ENCODE data around the gene CSRP2. TPM values are rescaled to one million over a fixed set of nuclear protein-coding genes. Genes with fewer than 3 reads are reported as not detected.

The CSRP2 gene
- total RNA-seq, 1 experiment from 2014 or later: 158 TPM

- Histone ChIP-seq H3K9me3 (ENCODE audit: control insufficient read depth, low read depth, low read length) (no peaks in the 10 kb centered on the region), H2AFZ (ENCODE audit: low read length) (no peak overlapping the region), H4K5ac (ENCODE audit: insufficient read length, low read depth, low read length) (no peak overlapping the region), H2BK120ac (ENCODE audit: low read depth, low read length, poor library complexity, severe bottlenecking) (no peak overlapping the region), H3K4me2 (ENCODE audit: insufficient read depth, insufficient read length, low read length) (no peak overlapping the region), H3K27me3 (ENCODE audit: insufficient read depth, low read length) (no peaks in the 10 kb centered on the region), H2BK20ac (ENCODE audit: low read depth, low read length, poor library complexity, severe bottlenecking) (no peak overlapping the region), H4K8ac (replicated peaks; ENCODE audit: insufficient read length, low read depth, low read length) (no peak overlapping the region), H3K23me2 (ENCODE audit: insufficient read length, low read depth, low read length, poor library complexity, severe bottlenecking) (no peaks in the 10 kb centered on the region), H3K79me1 (ENCODE audit: insufficient read depth, low read depth, low read length, poor library complexity, severe bottlenecking) (no peaks in the 10 kb centered on the region), H2AK5ac (ENCODE audit: insufficient read length, low read length) (no peak overlapping the region), H4K91ac (ENCODE audit: insufficient read length, low read depth, low read length) (no peak overlapping the region), H3K4me1 (ENCODE audit: insufficient read depth, low read length) (peaks cover 10% of the 10 kb centered on the region; the same call in 1 of the 2 replicates), H3K9ac (ENCODE audit: extremely low read depth, insufficient read length, low read length) (no peak overlapping the region), H2BK5ac (ENCODE audit: insufficient read length, low read length) (no peak overlapping the region), H3T11ph (ENCODE audit: low read length) (no peak overlapping the region), H3K14ac (ENCODE audit: insufficient read depth, low read length) (no peak overlapping the region), H2BK15ac (ENCODE audit: low read depth, low read length) (no peak overlapping the region), H3K4ac (ENCODE audit: low read depth, low read length) (no peak overlapping the region), H4K20me1 (ENCODE audit: control insufficient read depth, insufficient read depth, insufficient read length) (no peaks in the 10 kb centered on the region), H2BK12ac (ENCODE audit: insufficient read length, low read depth, low read length) (no peak overlapping the region), H3K56ac (ENCODE audit: insufficient read length, low read depth, low read length) (no peak overlapping the region), H3K23ac (ENCODE audit: insufficient read length, low read depth, low read length) (no peak overlapping the region), H3K18ac (ENCODE audit: insufficient read length, low read depth, low read length) (no peak overlapping the region), H3K79me2 (ENCODE audit: insufficient read depth, low read length) (no peaks in the 10 kb centered on the region), H3K27ac (ENCODE audit: insufficient read length, low read depth, low read length) (no peak overlapping the region)
- H3K27ac Mint-ChIP-seq: no peak overlapping the region
- no peaks in the 10 kb centered on the region for H3K27me3 Mint-ChIP-seq (ENCODE audit: low read depth)
- no peak for TF ChIP-seq CTCF (conservative IDR thresholded peaks at IDR 0.05)
- no peaks in the 10 kb centered on the region for H3K36me3 Mint-ChIP-seq (ENCODE audit: insufficient read depth in 1 of 3, low read depth in 3 of 3)
- no peaks in the 10 kb centered on the region for H3K9me3 Mint-ChIP-seq
- WGBS (ENCODE audit: extremely low coverage, insufficient read length, low lambda C conversion rate): no CpG with 5 or more reads among the region's 6 CpGs
- DNase-seq: no peak
- H3K4me3 Mint-ChIP-seq: no peak overlapping the region
- H3K4me1 Mint-ChIP-seq: peaks cover 23 to 26% of the 10 kb centered on the region in 2 experiments
Observed at GRCh38 chr12:76915361-76916169, 36.7 kb upstream of the CSRP2 start.

Measured in H9 (cell line).